GM18508 (cell line): ENCODE data around the gene CRTC2.
"Not testable (repeated sequence)": the region's sequence is repeated elsewhere in the genome, so short reads cannot be mapped to it uniquely, and the experiment has no call there.

Source experiments
- ATAC-seq: cut with Tn5 transposase; IDR thresholded peaks from one replicate; pipeline ENCODE4 v1.9.1; 2021; ENCODE audit warnings: moderate number of reproducible peaks; ENCODE audit not compliant: insufficient read depth, unreplicated experiment

CRTC2 gene

GRCh38 chr1:153958111-153958960 lies at the start of gene CRTC2:
CRTC2 (minus strand) TSS chr1:153958612; CDS start chr1:153958497, 115 bp downstream.
- ATAC-seq, result peak; percentile 56

GRCh38 chr1:154006136-154006535 lies 47.7 kb upstream of the CRTC2 start:
- ATAC-seq, result no peak

GRCh38 chr1:154000420-154000819 lies 42.0 kb upstream of the CRTC2 start:
- ATAC-seq, result no peak

GRCh38 chr1:153996882-153997281 lies 38.5 kb upstream of the CRTC2 start:
- ATAC-seq, result not testable (repeated sequence)

GRCh38 chr1:153995640-153996039 lies 37.2 kb upstream of the CRTC2 start:
- no peak for ATAC-seq

GRCh38 chr1:153995202-153995601 lies 36.8 kb upstream of the CRTC2 start:
- ATAC-seq, result no peak

GRCh38 chr1:153991806-153992205 lies 33.4 kb upstream of the CRTC2 start:
- no peak for ATAC-seq

- ATAC-seq, result no peak
Observed at GRCh38 chr1:153991151-153991630, 32.8 kb upstream of the CRTC2 start.

- peak; percentile 57 for ATAC-seq
Observed at GRCh38 chr1:153990468-153991150, 32.2 kb upstream of the CRTC2 start, which contains the start of gene RPS27. RPS27 (plus strand) TSS chr1:153990762; CDS start chr1:153990797, 35 bp downstream.

- no peak for ATAC-seq
Observed at GRCh38 chr1:153987621-153988020, 29.2 kb upstream of the CRTC2 start.

- ATAC-seq, result no peak
Observed at GRCh38 chr1:153985941-153986761, 27.7 kb upstream of the CRTC2 start, which contains the start of gene RAB13. RAB13 (minus strand) TSS chr1:153986339; CDS start chr1:153986236, 103 bp downstream.

- ATAC-seq, result no peak
Observed at GRCh38 chr1:153985341-153985912, 27.0 kb upstream of the CRTC2 start.

GRCh38 chr1:153984123-153984894 lies 25.9 kb upstream of the CRTC2 start:
- no peak for ATAC-seq

GRCh38 chr1:153981735-153982134 lies 23.3 kb upstream of the CRTC2 start:
- not testable (repeated sequence) for ATAC-seq

- ATAC-seq, result not testable (repeated sequence)
Observed at GRCh38 chr1:153979091-153979490, 20.7 kb upstream of the CRTC2 start.

GRCh38 chr1:153978274-153978909 lies 20.0 kb upstream of the CRTC2 start:
- no peak for ATAC-seq

- ATAC-seq, result no peak
Observed at GRCh38 chr1:153977250-153978240, 19.1 kb upstream of the CRTC2 start, which contains the start of gene JTB. JTB (minus strand) TSS chr1:153977674; CDS start chr1:153977252, 422 bp downstream.
